ENCODE results near the gene BRD7. TPM values are rescaled to one million over a fixed set of nuclear protein-coding genes. Genes with fewer than 3 reads are reported as not detected.

BRD7 gene
- total RNA-seq, 6 experiments from 2014 or later, result 16.9 to 24.1 (median 20.2) TPM

- H3K27ac ChIP-seq, result no peak overlapping the region
- H3K4me1 ChIP-seq, result no peaks in the 10 kb centered on the region
- DNase-seq (no peak), ATAC-seq (no peak)
- no peak overlapping the region for H3K4me3 ChIP-seq
- H3K9me3 ChIP-seq, result no peaks in the 10 kb centered on the region
- H3K36me3 ChIP-seq, result no peaks in the 10 kb centered on the region
- intact Hi-C loops (cut with DNase I), result no loop called here
- TF ChIP-seq CTCF (IDR thresholded peaks at IDR 0.05) (no peak), POLR2A (IDR thresholded peaks at IDR 0.05) (no peak)
- 80% methylated on average over 1 of the region's 1 CpG for WGBS (ENCODE audit: insufficient coverage, low coverage, low lambda C conversion rate, missing lambda C conversion rate)
- H3K27me3 ChIP-seq, result no peaks in the 10 kb centered on the region
Observed at GRCh38 chr16:50388496-50388895, 19.7 kb upstream of the BRD7 start.

DNA sequence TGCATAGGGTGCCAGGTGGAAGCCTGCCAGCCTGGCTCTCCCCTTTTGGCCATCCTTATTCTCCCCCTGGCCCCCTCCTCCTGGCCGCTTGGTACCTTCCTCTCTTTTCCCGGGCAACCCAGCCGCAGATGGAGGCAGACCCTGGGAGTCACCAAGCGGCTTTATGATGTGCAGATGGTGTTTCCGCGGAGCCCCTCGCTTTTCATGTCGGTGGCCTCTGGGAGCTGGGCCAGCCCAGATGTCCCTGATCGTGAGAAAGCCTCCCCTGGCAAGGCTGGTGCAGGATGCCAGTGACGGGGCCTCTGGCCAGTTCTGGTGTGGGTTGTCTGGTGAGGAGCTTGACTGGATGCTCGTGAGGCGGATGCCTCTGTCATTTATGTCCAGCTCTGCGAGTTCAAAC is 18.0 kb upstream of the BRD7 start:
- Histone ChIP-seq H3K4me3 (no peak overlapping the region), H3K27ac (no peak overlapping the region), H3K9me3 (no peaks in the 10 kb centered on the region), H3K27me3 (no peaks in the 10 kb centered on the region), H3K36me3 (no peaks in the 10 kb centered on the region), H3K4me1 (no peaks in the 10 kb centered on the region)
- DNase-seq (no peak), ATAC-seq (no peak)
- intact Hi-C loops (cut with DNase I), result no loop called here
- no peak for TF ChIP-seq POLR2A (IDR thresholded peaks at IDR 0.05)
- no peak for TF ChIP-seq CTCF (IDR thresholded peaks at IDR 0.05)
- 61% methylated on average over 3 of the region's 13 CpGs for WGBS (ENCODE audit: insufficient coverage, low coverage, low lambda C conversion rate, missing lambda C conversion rate)

GRCh38 chr16:50386139-50386538 is 17.4 kb upstream of the BRD7 start:
- Histone ChIP-seq H3K36me3 (no peaks in the 10 kb centered on the region), H3K4me3 (no peak overlapping the region), H3K27ac (no peak overlapping the region), H3K27me3 (no peaks in the 10 kb centered on the region), H3K9me3 (no peaks in the 10 kb centered on the region), H3K4me1 (no peaks in the 10 kb centered on the region)
- ATAC-seq (no peak), DNase-seq (no peak)
- TF ChIP-seq POLR2A (IDR thresholded peaks at IDR 0.05) (no peak), CTCF (IDR thresholded peaks at IDR 0.05) (no peak)
- intact Hi-C loops (cut with DNase I), result no loop called here
- WGBS (ENCODE audit: insufficient coverage, low coverage, low lambda C conversion rate, missing lambda C conversion rate), result 61% methylated on average over 3 of the region's 5 CpGs

GRCh38 chr16:50384500-50385135 is 15.8 kb upstream of the BRD7 start:
- Histone ChIP-seq H3K9me3 (no peaks in the 10 kb centered on the region), H3K36me3 (no peaks in the 10 kb centered on the region), H3K27ac (no peak overlapping the region), H3K27me3 (no peaks in the 10 kb centered on the region), H3K4me1 (no peaks in the 10 kb centered on the region), H3K4me3 (no peak overlapping the region)
- DNase-seq, result no peak
- no peak for ATAC-seq
- no peak for TF ChIP-seq CTCF (IDR thresholded peaks at IDR 0.05)
- no peak for TF ChIP-seq POLR2A (IDR thresholded peaks at IDR 0.05)
- intact Hi-C loops (cut with DNase I), result no loop called here
- 75% methylated on average over 7 of the region's 7 CpGs for WGBS (ENCODE audit: insufficient coverage, low coverage, low lambda C conversion rate, missing lambda C conversion rate)

All from right lobe of liver (tissue), 6 donors.